Mesothelial cell of epicardium (in vitro differentiated cells): Measurements from ENCODE around the gene ZNF618. TPM values are rescaled to one million over a fixed set of nuclear protein-coding genes. Genes with fewer than 3 reads are reported as not detected.

ENCODE experiments used
- DNase-seq, 2 experiments: peaks; one replicate each; pipeline ENCODE4 v3.0.0; 2021; ENCODE audit warnings: low spot score in 2 of 2; ENCODE audit not compliant: unreplicated experiment in 2 of 2
- H3K27ac Mint-ChIP-seq: 2 replicates; pipeline ENCODE4 v1.8.0; 2021; ENCODE audit warnings: mixed read lengths
- H3K27me3 Mint-ChIP-seq: 2 replicates; pipeline ENCODE4 v1.8.0; 2021; ENCODE audit warnings: low read depth, mixed read lengths
- H3K36me3 Mint-ChIP-seq: 2 replicates; pipeline ENCODE4 v1.8.0; 2021; ENCODE audit warnings: mixed read lengths
- H3K4me1 Mint-ChIP-seq: 2 replicates; pipeline ENCODE4 v1.8.0; 2021; ENCODE audit warnings: mixed read lengths
- H3K4me3 Mint-ChIP-seq: 2 replicates; pipeline ENCODE4 v1.8.0; 2021; ENCODE audit warnings: mild to moderate bottlenecking, moderate library complexity, mixed read lengths
- H3K9me3 Mint-ChIP-seq: 2 replicates; pipeline ENCODE4 v1.8.0; 2021; ENCODE audit warnings: mixed read lengths
- total RNA-seq: library from RNA; stranded (reverse); gene quantifications from 3 replicates; pipeline ENCODE4 v1.2.1, GENCODE V29; 2021
- TF ChIP-seq, protein P1 (sequence below): fragments of 200-600 bp; sonication (generic); IDR thresholded peaks from one replicate; pipeline ENCODE4 v1.5.0; 2021; ENCODE audit warnings: antibody characterized with exemption; ENCODE audit not compliant: unreplicated experiment

The ZNF618 gene
- total RNA-seq, 1 donor from 2014 or later = 78.9 TPM

DNA sequence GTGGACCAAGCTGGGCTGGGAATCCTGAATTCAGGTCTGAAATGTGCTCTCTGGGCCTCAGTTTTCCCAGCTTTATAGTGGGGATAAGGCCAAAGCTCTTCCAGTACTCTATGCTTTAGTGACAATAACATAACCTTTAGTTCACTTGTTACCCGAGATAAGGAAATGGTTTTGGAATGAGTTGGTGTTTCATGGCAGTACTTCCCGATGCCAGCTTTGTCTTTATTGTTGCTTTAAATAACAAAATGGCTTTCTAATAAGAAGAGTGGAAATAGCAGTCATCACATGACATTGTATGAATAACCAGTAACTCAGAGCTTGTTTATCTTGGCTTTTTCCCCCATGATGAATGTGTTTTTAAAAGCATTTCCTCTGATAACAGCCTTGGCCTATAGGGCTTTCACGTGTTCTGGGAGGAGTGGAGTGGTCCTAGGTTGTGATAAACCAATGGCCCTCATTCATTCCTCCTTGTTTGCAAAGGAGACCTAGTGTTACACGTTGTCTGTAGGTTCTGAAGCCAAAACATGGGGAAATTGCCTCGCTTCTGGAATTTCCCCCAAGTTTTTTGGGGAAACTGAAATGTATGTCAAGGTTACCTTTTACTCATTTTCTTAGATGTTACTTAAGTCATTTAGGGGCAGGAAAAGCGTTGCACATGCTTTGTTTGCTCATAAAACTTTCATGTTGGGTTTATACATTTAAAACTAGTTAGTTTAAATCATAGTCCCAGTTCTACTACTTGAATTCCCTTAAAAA, 53.7 kb downstream of the ZNF618 start:
- peaks cover 4% of the 10 kb centered on the region for H3K4me1 Mint-ChIP-seq
- no peak overlapping the region for H3K4me3 Mint-ChIP-seq
- H3K36me3 Mint-ChIP-seq = peaks cover 45% of the 10 kb centered on the region
- H3K27me3 Mint-ChIP-seq = no peaks in the 10 kb centered on the region
- H3K27ac Mint-ChIP-seq = no peak overlapping the region
- DNase-seq = no peak
- peaks cover 47% of the 10 kb centered on the region for H3K9me3 Mint-ChIP-seq
- TF ChIP-seq, protein P1, sequence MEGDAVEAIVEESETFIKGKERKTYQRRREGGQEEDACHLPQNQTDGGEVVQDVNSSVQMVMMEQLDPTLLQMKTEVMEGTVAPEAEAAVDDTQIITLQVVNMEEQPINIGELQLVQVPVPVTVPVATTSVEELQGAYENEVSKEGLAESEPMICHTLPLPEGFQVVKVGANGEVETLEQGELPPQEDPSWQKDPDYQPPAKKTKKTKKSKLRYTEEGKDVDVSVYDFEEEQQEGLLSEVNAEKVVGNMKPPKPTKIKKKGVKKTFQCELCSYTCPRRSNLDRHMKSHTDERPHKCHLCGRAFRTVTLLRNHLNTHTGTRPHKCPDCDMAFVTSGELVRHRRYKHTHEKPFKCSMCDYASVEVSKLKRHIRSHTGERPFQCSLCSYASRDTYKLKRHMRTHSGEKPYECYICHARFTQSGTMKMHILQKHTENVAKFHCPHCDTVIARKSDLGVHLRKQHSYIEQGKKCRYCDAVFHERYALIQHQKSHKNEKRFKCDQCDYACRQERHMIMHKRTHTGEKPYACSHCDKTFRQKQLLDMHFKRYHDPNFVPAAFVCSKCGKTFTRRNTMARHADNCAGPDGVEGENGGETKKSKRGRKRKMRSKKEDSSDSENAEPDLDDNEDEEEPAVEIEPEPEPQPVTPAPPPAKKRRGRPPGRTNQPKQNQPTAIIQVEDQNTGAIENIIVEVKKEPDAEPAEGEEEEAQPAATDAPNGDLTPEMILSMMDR = no peak

DNA sequence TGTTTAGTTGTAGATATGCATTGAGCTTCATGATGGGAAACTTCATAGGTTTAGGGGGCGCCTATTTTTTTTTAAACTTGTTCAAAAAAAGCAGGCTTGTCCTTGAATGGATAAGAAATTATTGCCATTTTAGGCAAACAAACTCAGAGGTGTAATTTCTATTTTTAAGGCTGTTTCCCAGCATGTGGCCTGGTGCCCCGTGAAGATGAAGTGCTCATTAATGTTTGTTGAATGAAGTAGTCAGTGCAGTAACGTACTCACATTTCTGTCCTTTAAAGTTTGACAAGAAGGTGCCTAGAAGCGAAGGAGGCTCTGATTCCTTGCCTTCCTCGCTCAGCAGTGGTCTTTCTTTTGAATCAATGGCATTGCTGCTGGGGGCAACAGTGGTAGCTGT, 54.3 kb downstream of the ZNF618 start:
- peak in 1 of 2 experiments; percentile 14 for DNase-seq
- H3K36me3 Mint-ChIP-seq = peaks cover 39% of the 10 kb centered on the region
- TF ChIP-seq, protein P1 = no peak
- H3K27ac Mint-ChIP-seq = no peak overlapping the region
- no peak overlapping the region for H3K4me3 Mint-ChIP-seq
- H3K9me3 Mint-ChIP-seq = peaks cover 41% of the 10 kb centered on the region
- H3K4me1 Mint-ChIP-seq = peaks cover 4% of the 10 kb centered on the region
- H3K27me3 Mint-ChIP-seq = no peaks in the 10 kb centered on the region

DNA sequence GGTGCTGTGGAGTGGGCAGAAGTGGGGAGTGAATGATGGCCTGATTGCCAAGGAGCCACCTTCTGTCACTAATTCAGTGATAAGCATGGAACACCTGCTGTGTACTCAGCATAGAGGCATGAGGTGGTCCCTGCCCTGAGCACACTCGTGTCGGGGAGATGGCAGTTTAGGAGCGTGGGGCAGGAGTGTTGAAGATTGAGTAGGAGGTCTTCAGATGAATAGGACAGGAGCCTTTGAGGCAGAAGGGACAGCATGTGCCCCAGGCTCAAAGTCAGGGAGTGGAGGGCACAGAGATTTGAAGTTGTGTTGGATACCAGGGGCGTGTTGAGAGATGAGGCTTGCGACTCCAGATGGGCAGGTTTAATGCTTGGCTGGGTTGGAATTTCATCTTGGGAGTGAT, 55.0 kb downstream of the ZNF618 start:
- TF ChIP-seq, protein P1 = no peak
- Mint-ChIP-seq H3K27ac (no peak overlapping the region), H3K27me3 (no peaks in the 10 kb centered on the region), H3K4me3 (no peak overlapping the region), H3K36me3 (peaks cover 32% of the 10 kb centered on the region), H3K9me3 (peaks cover 34% of the 10 kb centered on the region), H3K4me1 (peaks cover 4% of the 10 kb centered on the region)
- DNase-seq = peak in 1 of 2 experiments; percentile 10

DNA sequence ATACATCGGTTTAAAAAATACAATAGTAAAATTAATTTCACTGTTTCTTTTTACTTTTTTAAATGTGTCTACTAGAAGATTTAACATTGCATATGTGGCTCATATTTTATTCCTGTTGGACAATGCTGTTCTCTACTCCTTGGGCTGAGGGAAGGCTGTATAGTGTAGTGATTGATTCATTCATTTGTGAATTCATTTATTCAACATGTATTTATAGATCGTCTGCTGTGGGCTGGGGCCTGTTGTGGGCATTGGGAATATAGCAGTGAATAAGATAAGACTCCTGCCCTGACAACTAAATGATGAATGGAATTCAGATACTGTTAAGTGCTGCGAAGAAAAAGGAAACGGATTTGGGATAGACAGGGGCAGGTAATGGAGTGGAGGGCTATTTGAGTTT, 55.7 kb downstream of the ZNF618 start:
- Mint-ChIP-seq H3K27me3 (no peaks in the 10 kb centered on the region), H3K9me3 (peaks cover 28% of the 10 kb centered on the region), H3K36me3 (peaks cover 26% of the 10 kb centered on the region), H3K4me3 (no peak overlapping the region), H3K27ac (no peak overlapping the region), H3K4me1 (peaks cover 4% of the 10 kb centered on the region)
- TF ChIP-seq, protein P1 = no peak
- no peak for DNase-seq

DNA sequence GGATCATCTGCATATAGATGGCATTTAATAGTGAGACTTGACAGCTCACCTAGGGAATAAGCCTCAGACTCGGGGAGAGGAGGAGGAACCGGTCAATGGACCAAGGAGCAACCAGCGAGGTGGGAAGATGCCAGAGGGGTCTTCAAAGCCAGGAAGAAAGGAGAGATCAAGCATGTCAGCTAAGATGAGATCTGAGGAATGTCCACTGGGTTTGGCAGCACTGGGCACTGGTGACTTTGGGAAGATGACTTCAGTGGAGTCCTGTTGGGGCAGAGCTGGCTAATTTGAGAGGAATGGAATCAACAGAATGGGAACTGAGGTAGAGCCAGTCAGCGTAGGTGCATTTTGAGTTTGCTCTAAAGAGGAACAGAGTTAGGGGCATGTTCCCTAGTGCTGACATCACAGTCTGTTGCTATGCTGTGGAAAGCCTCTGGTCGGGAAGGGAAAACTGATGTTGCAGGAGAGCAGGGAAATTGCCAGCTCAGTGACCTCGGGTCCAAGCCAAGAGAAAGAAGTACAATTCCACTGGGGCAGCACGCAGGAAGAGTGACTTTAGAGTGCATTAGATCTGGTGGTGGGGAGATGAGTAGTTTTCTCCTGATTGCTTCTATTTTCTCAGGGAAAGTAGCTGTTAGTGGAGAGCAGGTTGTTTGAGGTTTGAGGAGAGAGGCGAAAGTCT, 56.9 kb downstream of the ZNF618 start:
- peaks cover 14% of the 10 kb centered on the region for H3K4me1 Mint-ChIP-seq
- H3K36me3 Mint-ChIP-seq = peaks cover 16% of the 10 kb centered on the region
- peaks cover 17% of the 10 kb centered on the region for H3K9me3 Mint-ChIP-seq
- H3K4me3 Mint-ChIP-seq = no peak overlapping the region
- peak in 1 of 2 experiments; percentile 11 for DNase-seq
- TF ChIP-seq, protein P1 = no peak
- no peak overlapping the region for H3K27ac Mint-ChIP-seq
- H3K27me3 Mint-ChIP-seq = no peaks in the 10 kb centered on the region
